Mesendoderm (in vitro differentiated cells): ENCODE measurements around the gene RDH8.

Source experiments
- DNase-seq: peaks from one replicate; pipeline ENCODE4 v3.0.0; 2013
- H2AK5ac ChIP-seq: 2 replicates; pipeline ENCODE4 v1.6.1; 2013; ENCODE audit warnings: low read length, inconsistent platforms
- H2BK120ac ChIP-seq: 2 replicates; pipeline ENCODE4 v1.6.1; 2013; ENCODE audit warnings: low read depth, mild to moderate bottlenecking, low read length, moderate library complexity, mixed read lengths
- H2BK15ac ChIP-seq: replicated peaks from 2 replicates; pipeline ENCODE4 v1.6.1; 2013; ENCODE audit warnings: low read depth, mild to moderate bottlenecking, moderate library complexity
- H2BK5ac ChIP-seq: 2 replicates; pipeline ENCODE4 v1.6.1; 2013; ENCODE audit warnings: low read length, inconsistent platforms
- H3K18ac ChIP-seq: 2 replicates; pipeline ENCODE4 v1.6.1; 2013; ENCODE audit warnings: mild to moderate bottlenecking, low read length, mixed read lengths
- H3K23ac ChIP-seq: one replicate; pipeline ENCODE4 v1.6.1; 2013; ENCODE audit warnings: low read length
- H3K27ac ChIP-seq: 2 replicates; pipeline ENCODE4 v1.5.1; 2013; ENCODE audit warnings: low read depth, mild to moderate bottlenecking, inconsistent platforms, low read length, moderate library complexity
- H3K27me3 ChIP-seq: 2 replicates; pipeline ENCODE4 v1.6.1; 2013; ENCODE audit warnings: low read length, control low read depth, mild to moderate bottlenecking, inconsistent platforms; ENCODE audit not compliant: insufficient read depth, poor library complexity
- H3K36me3 ChIP-seq: 2 replicates; pipeline ENCODE4 v1.6.1; 2013; ENCODE audit warnings: low read length, inconsistent platforms; ENCODE audit not compliant: control insufficient read depth, insufficient read depth
- H3K4ac ChIP-seq: one replicate; pipeline ENCODE4 v1.6.1; 2013; ENCODE audit warnings: low read depth, mild to moderate bottlenecking, low read length, moderate library complexity
- H3K4me1 ChIP-seq: 2 replicates; pipeline ENCODE4 v1.6.1; 2013; ENCODE audit warnings: low read depth, low read length, inconsistent platforms; ENCODE audit not compliant: control insufficient read depth
- H3K4me2 ChIP-seq: 2 replicates; pipeline ENCODE4 v1.6.1; 2013; ENCODE audit warnings: low read length
- H3K4me3 ChIP-seq: 2 replicates; pipeline ENCODE4 v1.5.1; 2013; ENCODE audit warnings: mild to moderate bottlenecking, low read length
- H3K56ac ChIP-seq: one replicate; pipeline ENCODE4 v1.6.1; 2013; ENCODE audit warnings: low read length
- H3K79me1 ChIP-seq: 2 replicates; pipeline ENCODE4 v1.6.1; 2013; ENCODE audit warnings: low read length, inconsistent platforms
- H3K79me2 ChIP-seq: 2 replicates; pipeline ENCODE4 v1.6.1; 2013; ENCODE audit warnings: mild to moderate bottlenecking, low read length; ENCODE audit not compliant: control insufficient read depth, insufficient read depth
- H3K9ac ChIP-seq: 2 replicates; pipeline ENCODE4 v1.6.1; 2013; ENCODE audit warnings: low read length, inconsistent platforms
- H4K5ac ChIP-seq: one replicate; pipeline ENCODE4 v1.6.1; 2013; ENCODE audit warnings: low read length
- H4K8ac ChIP-seq: one replicate; pipeline ENCODE4 v1.6.1; 2013; ENCODE audit warnings: low read depth, mild to moderate bottlenecking, control low read depth, low read length, moderate library complexity
- WGBS: extraction: QIAGEN DNeasy Blood & Tissue Kit; methylation state at CpG from one replicate; pipeline ENCODE4 v1.1.7; 2013; ENCODE audit warnings: low lambda C conversion rate, missing lambda C conversion rate; ENCODE audit not compliant: insufficient coverage; ENCODE audit errors: extremely low coverage; 5-methylcytosine and 5-hydroxymethylcytosine counted together

The RDH8 gene

GRCh38 chr19:9989504-9989903 is 23.8 kb upstream of the RDH8 start:
- H4K8ac ChIP-seq = no peak overlapping the region
- no peak overlapping the region for H2AK5ac ChIP-seq
- H4K5ac ChIP-seq = no peak overlapping the region
- no peaks in the 10 kb centered on the region for H3K36me3 ChIP-seq
- H3K56ac ChIP-seq = no peak overlapping the region
- H3K27me3 ChIP-seq = no peaks in the 10 kb centered on the region
- no peak for DNase-seq
- H3K27ac ChIP-seq = no peak overlapping the region
- no peak overlapping the region for H3K18ac ChIP-seq
- no peak overlapping the region for H3K4me2 ChIP-seq
- H3K9ac ChIP-seq = no peak overlapping the region
- H3K23ac ChIP-seq = no peak overlapping the region
- no peak overlapping the region for H3K4ac ChIP-seq
- H3K4me3 ChIP-seq = no peak overlapping the region
- WGBS = no CpG with 5 or more reads among the region's 3 CpGs
- no peak overlapping the region for H2BK15ac ChIP-seq
- H3K79me2 ChIP-seq = no peaks in the 10 kb centered on the region
- no peaks in the 10 kb centered on the region for H3K4me1 ChIP-seq
- no peaks in the 10 kb centered on the region for H3K79me1 ChIP-seq
- H2BK5ac ChIP-seq = no peak overlapping the region
- H2BK120ac ChIP-seq = no peak overlapping the region

DNA sequence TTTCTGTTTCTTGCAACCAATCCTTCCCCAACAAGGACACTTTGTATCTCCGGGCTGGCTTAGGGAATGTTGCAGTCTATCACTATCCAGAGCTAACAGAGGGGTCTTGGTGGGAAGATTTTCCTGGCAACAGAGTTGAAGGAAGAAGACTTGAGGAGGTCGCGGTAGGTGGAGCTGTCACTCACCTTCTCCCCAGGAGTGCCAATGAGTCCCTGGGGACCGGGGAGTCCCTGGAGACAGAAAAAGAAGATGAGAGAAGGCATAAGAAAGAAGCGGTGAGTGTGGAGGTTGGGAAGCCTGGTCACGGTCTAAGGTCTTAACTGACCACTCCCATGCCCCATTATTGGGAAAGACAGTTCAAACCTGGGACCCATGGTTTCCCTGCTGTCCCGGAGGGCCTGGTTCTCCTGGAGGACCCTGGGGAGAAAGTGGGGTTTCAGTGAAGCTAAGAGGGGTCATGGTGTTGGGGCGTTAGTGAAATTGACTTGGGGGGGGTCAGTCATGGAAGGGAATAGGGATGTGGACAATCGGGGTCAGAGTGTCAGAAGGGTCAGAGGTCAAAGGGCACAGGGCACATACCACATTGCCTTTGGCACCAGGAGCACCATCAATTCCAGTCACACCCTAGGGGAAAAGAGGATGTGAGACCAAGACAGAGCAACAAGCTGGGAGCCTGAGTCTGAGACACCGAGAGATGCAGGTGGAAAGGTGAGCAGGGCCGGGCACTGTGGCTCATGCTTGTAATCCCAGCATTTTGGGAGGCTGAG is 21.7 kb upstream of the RDH8 start:
- WGBS = no CpG with 5 or more reads among the region's 11 CpGs
- no peak overlapping the region for H3K4ac ChIP-seq

DNA sequence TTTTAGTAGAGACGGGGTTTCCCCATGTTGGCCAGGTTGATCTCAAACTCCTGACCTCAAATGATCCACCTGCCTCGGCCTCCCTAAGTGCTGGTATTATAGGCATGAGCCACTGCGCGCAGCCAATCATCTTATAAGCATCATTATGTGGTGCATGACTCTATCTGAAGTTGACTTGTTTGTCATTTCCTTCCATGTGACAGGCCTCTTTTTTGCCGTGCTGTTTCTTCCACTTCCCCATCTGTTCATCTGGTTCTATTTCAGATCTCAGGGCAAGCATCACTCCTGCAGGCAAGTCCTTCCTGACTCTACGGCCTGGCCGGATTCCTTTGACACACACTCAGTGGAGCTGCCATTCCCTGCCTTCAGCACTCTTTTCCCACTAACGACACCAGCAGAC is 18.2 kb upstream of the RDH8 start:
- no CpG with 5 or more reads among the region's 8 CpGs for WGBS

More for the DNA sequence above, 21.7 kb upstream of the RDH8 start:
- H2BK15ac ChIP-seq = no peak overlapping the region
- no peaks in the 10 kb centered on the region for H3K4me1 ChIP-seq
- no peak overlapping the region for H2BK120ac ChIP-seq
- H4K8ac ChIP-seq = no peak overlapping the region
- no peaks in the 10 kb centered on the region for H3K27me3 ChIP-seq
- no peaks in the 10 kb centered on the region for H3K79me1 ChIP-seq
- H3K9ac ChIP-seq = no peak overlapping the region
- no peaks in the 10 kb centered on the region for H3K36me3 ChIP-seq
- no peak overlapping the region for H4K5ac ChIP-seq
- H2AK5ac ChIP-seq = no peak overlapping the region
- H3K79me2 ChIP-seq = no peaks in the 10 kb centered on the region
- H2BK5ac ChIP-seq = no peak overlapping the region
- H3K23ac ChIP-seq = no peak overlapping the region
- DNase-seq = no peak
- H3K56ac ChIP-seq = no peak overlapping the region
- H3K27ac ChIP-seq = no peak overlapping the region
- no peak overlapping the region for H3K4me2 ChIP-seq
- H3K4me3 ChIP-seq = no peak overlapping the region
- H3K18ac ChIP-seq = no peak overlapping the region

GRCh38 chr19:9995999-9996398 is 17.3 kb upstream of the RDH8 start:
- H3K56ac ChIP-seq = no peak overlapping the region
- no CpG with 5 or more reads among the region's 7 CpGs for whole genome bisulfite sequencing
- no peak overlapping the region for H3K4me3 ChIP-seq
- no peak overlapping the region for H2AK5ac ChIP-seq
- no peak overlapping the region for H3K23ac ChIP-seq
- H3K4ac ChIP-seq = no peak overlapping the region
- H3K36me3 ChIP-seq = no peaks in the 10 kb centered on the region
- H3K79me1 ChIP-seq = no peaks in the 10 kb centered on the region
- no peaks in the 10 kb centered on the region for H3K79me2 ChIP-seq
- H4K5ac ChIP-seq = no peak overlapping the region
- H3K27ac ChIP-seq = no peak overlapping the region
- H2BK5ac ChIP-seq = no peak overlapping the region
- H2BK15ac ChIP-seq = no peak overlapping the region
- no peaks in the 10 kb centered on the region for H3K27me3 ChIP-seq
- no peak overlapping the region for H3K4me2 ChIP-seq
- no peak overlapping the region for H3K9ac ChIP-seq
- DNase-seq = no peak
- H2BK120ac ChIP-seq = no peak overlapping the region
- H3K4me1 ChIP-seq = no peaks in the 10 kb centered on the region
- H3K18ac ChIP-seq = no peak overlapping the region
- H4K8ac ChIP-seq = no peak overlapping the region

More for the DNA sequence above, 18.2 kb upstream of the RDH8 start:
- H3K9ac ChIP-seq = no peak overlapping the region
- DNase-seq = no peak
- H2AK5ac ChIP-seq = no peak overlapping the region
- H3K4me2 ChIP-seq = no peak overlapping the region
- H3K27ac ChIP-seq = no peak overlapping the region
- no peak overlapping the region for H3K4me3 ChIP-seq
- H3K56ac ChIP-seq = no peak overlapping the region
- H3K27me3 ChIP-seq = no peaks in the 10 kb centered on the region
- no peak overlapping the region for H2BK15ac ChIP-seq
- H3K4me1 ChIP-seq = no peaks in the 10 kb centered on the region
- H3K23ac ChIP-seq = no peak overlapping the region
- no peak overlapping the region for H3K4ac ChIP-seq
- no peaks in the 10 kb centered on the region for H3K79me2 ChIP-seq
- no peaks in the 10 kb centered on the region for H3K79me1 ChIP-seq
- H3K36me3 ChIP-seq = no peaks in the 10 kb centered on the region
- H2BK5ac ChIP-seq = no peak overlapping the region
- no peak overlapping the region for H4K8ac ChIP-seq
- H2BK120ac ChIP-seq = no peak overlapping the region
- no peak overlapping the region for H4K5ac ChIP-seq
- H3K18ac ChIP-seq = no peak overlapping the region

GRCh38 chr19:9996541-9996940 is 16.7 kb upstream of the RDH8 start:
- no peak overlapping the region for H2AK5ac ChIP-seq
- H3K36me3 ChIP-seq = no peaks in the 10 kb centered on the region
- no CpG with 5 or more reads among the region's 5 CpGs for WGBS

More at GRCh38 chr19:9996541-9996940, 16.7 kb upstream of the RDH8 start:
- Histone ChIP-seq H4K8ac (no peak overlapping the region), H3K27ac (no peak overlapping the region), H3K4ac (no peak overlapping the region), H2BK5ac (no peak overlapping the region), H3K56ac (no peak overlapping the region), H3K23ac (no peak overlapping the region), H3K4me3 (no peak overlapping the region), H3K9ac (no peak overlapping the region), H3K79me1 (no peaks in the 10 kb centered on the region), H3K4me1 (no peaks in the 10 kb centered on the region), H3K4me2 (no peak overlapping the region), H3K27me3 (no peaks in the 10 kb centered on the region), H2BK120ac (no peak overlapping the region), H3K79me2 (no peaks in the 10 kb centered on the region), H4K5ac (no peak overlapping the region), H3K18ac (no peak overlapping the region), H2BK15ac (no peak overlapping the region)
- no peak for DNase-seq
